Measurements from ENCODE around the gene MYT1.
"Not testable (repeated sequence)": the region's sequence is repeated elsewhere in the genome, so short reads cannot be mapped to it uniquely, and the experiment has no call there.

MYT1 gene

GRCh38 chr20:64169091-64169560 lies 4.9 kb downstream of the MYT1 start:
- no peak for DNase-seq

- DNase-seq = no peak
These were observed 7.0 kb downstream of the MYT1 start for GRCh38 chr20:64171211-64171610.

- no peak for DNase-seq
These were observed 8.9 kb downstream of the MYT1 start for GRCh38 chr20:64173116-64173515.

- DNase-seq = no peak
These were observed 12.3 kb downstream of the MYT1 start for GRCh38 chr20:64176551-64176950.

- no peak for DNase-seq
These were observed 12.7 kb downstream of the MYT1 start for GRCh38 chr20:64176971-64177370.

- DNase-seq = no peak
These were observed 13.1 kb downstream of the MYT1 start for GRCh38 chr20:64177384-64177783.

- no peak for DNase-seq
These were observed 13.5 kb downstream of the MYT1 start for GRCh38 chr20:64177787-64178186.

GRCh38 chr20:64178925-64179324 lies 14.7 kb downstream of the MYT1 start:
- DNase-seq = not testable (repeated sequence)

- no peak for DNase-seq
These were observed 15.6 kb downstream of the MYT1 start for GRCh38 chr20:64179805-64180204.

- no peak for DNase-seq
These were observed 16.4 kb downstream of the MYT1 start for GRCh38 chr20:64180673-64181072.

GRCh38 chr20:64181391-64181790 lies 17.1 kb downstream of the MYT1 start:
- DNase-seq = no peak

GRCh38 chr20:64182146-64182865 lies 18.1 kb downstream of the MYT1 start:
- DNase-seq = no peak

GRCh38 chr20:64183313-64183712 lies 19.1 kb downstream of the MYT1 start:
- no peak for DNase-seq

- DNase-seq = no peak
These were observed 20.5 kb downstream of the MYT1 start for GRCh38 chr20:64184795-64185194.

GRCh38 chr20:64185276-64185900 lies 21.1 kb downstream of the MYT1 start:
- no peak for DNase-seq

GRCh38 chr20:64186071-64186598 lies 21.9 kb downstream of the MYT1 start:
- DNase-seq = no peak

GRCh38 chr20:64187213-64187612 lies 23.0 kb downstream of the MYT1 start:
- DNase-seq = not testable (repeated sequence)

- DNase-seq = no peak
These were observed 23.8 kb downstream of the MYT1 start for GRCh38 chr20:64188091-64188490.

- DNase-seq = peak in 1 of 4 experiments; percentile 5
These were observed 24.7 kb downstream of the MYT1 start for GRCh38 chr20:64188682-64189529.

- DNase-seq = no peak
These were observed 25.3 kb downstream of the MYT1 start for GRCh38 chr20:64189530-64189966.

GRCh38 chr20:64189986-64190385 lies 25.7 kb downstream of the MYT1 start:
- no peak for DNase-seq

- no peak for DNase-seq
These were observed 26.8 kb downstream of the MYT1 start for GRCh38 chr20:64191002-64191401.

- no peak for DNase-seq
These were observed 28.2 kb downstream of the MYT1 start for GRCh38 chr20:64192406-64192805.

Data from suppressor macrophage (primary cell).